GM19328 (cell line): ENCODE measurements around the gene CC2D1B.
"Not testable (repeated sequence)": the region's sequence is repeated elsewhere in the genome, so short reads cannot be mapped to it uniquely, and the experiment has no call there.

ENCODE experiments used
- ATAC-seq: cut with Tn5 transposase; IDR thresholded peaks from one replicate; pipeline ENCODE4 v1.9.1; 2021; ENCODE audit warnings: mild to moderate bottlenecking, moderate library complexity; ENCODE audit not compliant: unreplicated experiment

CC2D1B gene, protein sequence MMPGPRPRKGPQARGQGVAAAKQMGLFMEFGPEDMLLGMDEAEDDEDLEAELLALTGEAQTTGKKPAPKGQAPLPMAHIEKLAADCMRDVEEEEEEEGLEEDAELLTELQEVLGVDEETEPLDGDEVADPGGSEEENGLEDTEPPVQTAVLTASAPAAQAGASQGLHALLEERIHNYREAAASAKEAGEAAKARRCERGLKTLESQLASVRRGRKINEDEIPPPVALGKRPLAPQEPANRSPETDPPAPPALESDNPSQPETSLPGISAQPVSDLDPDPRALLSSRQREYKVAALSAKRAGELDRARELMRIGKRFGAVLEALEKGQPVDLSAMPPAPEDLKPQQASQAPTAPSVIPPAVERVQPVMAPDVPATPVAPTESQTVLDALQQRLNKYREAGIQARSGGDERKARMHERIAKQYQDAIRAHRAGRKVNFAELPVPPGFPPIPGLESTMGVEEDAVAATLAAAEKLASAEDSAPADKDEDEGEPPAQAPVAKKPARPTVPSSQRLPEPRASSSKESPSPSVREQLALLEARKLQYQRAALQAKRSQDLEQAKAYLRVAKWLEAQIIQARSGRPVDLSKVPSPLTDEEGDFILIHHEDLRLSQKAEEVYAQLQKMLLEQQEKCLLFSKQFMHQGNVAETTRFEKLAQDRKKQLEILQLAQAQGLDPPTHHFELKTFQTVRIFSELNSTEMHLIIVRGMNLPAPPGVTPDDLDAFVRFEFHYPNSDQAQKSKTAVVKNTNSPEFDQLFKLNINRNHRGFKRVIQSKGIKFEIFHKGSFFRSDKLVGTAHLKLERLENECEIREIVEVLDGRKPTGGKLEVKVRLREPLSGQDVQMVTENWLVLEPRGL

DNA sequence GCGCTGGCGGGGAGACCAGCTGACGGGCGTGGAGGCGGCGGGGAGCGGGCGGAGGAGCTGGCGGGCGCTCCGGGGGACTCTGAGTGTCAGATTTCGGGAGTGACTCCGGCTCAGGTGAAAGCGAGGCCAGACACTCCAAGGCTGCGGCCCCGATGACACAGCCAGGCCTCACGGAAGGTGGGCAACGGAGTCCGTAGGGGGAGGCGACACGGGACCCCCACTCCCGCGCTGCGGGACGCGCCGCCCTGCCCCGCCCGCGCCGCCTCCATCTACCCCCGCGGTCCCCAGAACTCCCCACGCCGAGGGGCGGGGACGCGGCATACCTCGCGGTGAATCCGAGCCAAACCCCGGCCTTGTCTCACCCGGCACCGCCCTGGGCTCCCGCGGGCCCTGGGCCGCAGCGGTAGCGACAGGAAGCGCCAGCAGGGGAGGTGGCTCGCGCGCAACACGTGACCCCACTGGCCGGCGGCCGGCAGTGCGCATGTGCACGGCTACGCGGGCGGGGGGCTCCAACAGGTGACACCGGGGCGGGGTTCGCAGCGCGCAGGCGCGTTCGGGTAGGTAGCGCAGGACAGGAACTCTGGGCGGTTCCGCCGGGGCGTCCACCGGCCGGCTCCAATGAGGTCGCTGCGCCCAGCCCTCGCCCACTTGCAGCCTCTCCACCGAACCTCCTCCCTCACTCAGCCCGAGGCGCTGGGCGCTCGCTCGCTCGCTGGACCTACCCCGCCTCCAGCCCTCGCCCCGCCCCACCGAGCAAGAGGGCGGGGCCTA, at the start of gene CC2D1B:
TSS of gene CC2D1B (minus strand) at position 460 of the 771 bp plus-strand sequence. CDS start 1,585 bp downstream, outside the sequence.
- peak; percentile 94 for ATAC-seq

- ATAC-seq: no peak
Observed at GRCh38 chr1:52414942-52415341, 48.9 kb upstream of the CC2D1B start.

DNA sequence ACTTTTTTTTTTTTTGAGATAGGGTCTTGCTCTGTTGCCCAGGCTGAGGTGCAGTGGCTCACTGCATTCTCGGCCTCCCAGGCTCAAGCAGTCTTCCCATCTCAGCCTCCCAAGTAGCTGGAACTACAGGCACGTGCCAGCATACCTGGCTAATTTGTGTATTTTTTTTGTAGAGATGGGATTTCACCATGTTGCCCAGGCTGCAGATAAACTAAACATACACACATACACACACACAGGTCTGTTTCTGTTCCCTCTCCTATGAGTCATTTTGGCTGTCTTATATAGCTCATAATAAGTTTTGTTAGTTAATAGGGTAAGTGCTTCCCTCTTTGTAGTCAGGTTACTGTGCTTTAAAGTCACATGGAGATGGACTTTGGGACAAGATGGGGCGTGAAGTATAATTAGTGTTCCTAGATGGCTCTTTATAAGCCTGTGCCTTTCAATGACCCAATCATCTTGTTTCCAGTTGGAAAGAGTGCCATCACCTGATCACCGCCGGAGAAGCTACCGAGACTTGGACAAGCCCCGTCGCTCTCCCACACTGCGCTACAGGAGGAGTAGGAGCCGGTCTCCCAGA, 47.5 kb upstream of the CC2D1B start:
- no peak for ATAC-seq

GRCh38 chr1:52404975-52405338, 39.0 kb upstream of the CC2D1B start:
- no peak for ATAC-seq

- peak; percentile 85 for ATAC-seq
Observed at GRCh38 chr1:52404116-52404974, 38.3 kb upstream of the CC2D1B start, which contains the start of the genes ORC1 and PRPF38A. ORC1 (minus strand) TSS chr1:52404423; CDS start chr1:52402223, 2,200 bp downstream. PRPF38A (plus strand) TSS chr1:52404602; CDS start chr1:52404750, 148 bp downstream.

DNA sequence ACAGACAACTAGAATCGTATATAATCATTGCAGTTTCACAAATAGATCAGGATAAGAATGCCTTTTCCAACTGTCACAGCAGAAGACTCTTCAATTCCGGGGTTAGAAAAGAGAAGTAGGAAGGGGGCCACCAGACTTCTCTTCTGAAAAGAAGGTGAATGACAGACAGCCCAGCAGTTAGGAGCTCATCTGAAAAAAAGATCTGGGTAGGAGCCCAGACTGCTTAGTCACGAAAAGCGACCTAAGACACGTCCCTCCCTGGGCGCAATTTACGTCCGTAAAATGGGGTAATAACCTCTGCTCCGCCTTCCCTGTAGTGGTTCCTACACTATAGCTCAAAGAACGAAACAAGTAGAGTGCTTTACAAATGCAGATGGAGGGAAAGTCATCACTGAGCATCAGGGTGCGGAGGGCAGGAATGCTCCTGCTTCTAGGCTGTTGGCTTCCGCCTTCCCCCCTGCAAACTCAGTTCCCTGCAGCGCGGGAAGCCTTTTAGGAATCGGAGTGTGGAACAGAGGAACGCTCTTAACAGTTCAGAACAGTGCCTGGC, 37.6 kb upstream of the CC2D1B start:
- peak; percentile 40 for ATAC-seq

DNA sequence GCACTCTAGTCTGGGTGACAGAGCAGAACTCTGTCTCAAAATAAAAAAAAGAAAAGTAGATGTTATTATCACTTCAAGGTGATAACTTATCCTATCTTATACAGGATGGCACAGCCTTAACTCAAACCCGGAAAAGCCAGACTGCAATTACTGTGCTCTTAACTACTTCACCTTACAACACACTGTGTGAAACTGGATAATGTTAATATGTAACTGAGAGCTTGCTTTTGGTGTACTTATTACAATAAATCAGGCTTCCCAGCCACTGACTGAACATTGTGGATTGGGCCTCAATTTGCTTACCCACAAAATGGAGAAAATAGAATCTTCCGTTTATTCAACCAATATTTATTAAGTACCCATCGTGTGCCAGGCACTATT, 36.8 kb upstream of the CC2D1B start:
- ATAC-seq: no peak

GRCh38 chr1:52400131-52400530, 34.1 kb upstream of the CC2D1B start:
- ATAC-seq: no peak

DNA sequence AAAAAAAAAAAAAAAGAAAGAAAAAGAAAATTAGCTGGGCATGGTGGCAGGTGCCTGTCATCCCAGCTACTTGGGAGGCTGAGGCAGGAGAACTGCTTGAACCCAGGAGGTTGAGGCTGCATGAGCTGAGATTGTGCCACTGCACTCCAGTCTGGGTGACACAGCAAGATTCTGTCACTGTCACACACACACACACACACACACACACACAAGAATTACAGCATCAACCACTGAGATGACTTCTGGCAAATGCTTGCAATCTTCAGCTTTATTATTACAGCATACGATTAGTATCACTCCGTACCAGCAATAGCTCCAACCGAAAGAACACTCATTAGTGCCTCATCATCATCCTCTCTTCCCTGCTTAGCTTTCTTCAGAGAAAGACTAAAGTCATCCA, 33.6 kb upstream of the CC2D1B start:
- ATAC-seq: no peak

DNA sequence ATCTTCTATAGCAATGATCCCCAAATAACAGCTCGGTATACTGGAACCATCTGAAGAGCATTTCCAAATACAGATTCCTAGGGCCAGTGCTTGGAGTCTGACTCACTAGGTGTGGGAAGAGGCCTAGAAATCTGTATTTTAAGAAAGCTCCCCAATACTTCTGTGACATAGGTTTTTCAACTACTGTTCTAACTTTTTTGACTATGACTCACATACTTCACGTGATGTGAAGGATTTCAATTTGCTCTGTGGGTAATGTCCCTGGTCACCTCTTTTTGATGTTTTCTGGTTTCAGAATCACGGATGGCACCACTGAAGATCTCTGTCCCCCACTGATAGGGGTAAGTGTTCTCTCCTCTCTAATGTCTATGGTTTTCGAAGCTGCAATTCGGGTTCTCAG, 27.2 kb upstream of the CC2D1B start:
- no peak for ATAC-seq

- no peak for ATAC-seq
Observed at GRCh38 chr1:52386458-52386857, 20.5 kb upstream of the CC2D1B start.

DNA sequence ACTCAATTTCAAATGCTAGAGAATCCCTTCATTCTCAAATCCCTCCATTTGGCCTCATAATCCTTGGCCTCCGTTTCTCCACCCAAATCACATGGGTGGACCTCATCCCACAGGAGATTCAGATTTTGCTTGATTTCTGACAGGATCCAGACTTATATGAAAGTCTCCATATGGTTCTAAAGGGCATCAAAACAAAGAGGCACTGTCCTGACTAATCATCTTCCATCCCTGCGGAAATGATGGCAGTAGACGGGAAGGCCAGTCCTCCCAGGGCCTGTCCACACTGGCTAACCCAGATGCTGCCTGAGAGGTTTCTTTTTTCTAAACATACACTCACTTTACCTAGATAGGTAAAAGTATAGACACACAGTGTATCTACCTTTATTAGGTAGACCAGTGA, 19.4 kb upstream of the CC2D1B start:
- ATAC-seq: no peak

DNA sequence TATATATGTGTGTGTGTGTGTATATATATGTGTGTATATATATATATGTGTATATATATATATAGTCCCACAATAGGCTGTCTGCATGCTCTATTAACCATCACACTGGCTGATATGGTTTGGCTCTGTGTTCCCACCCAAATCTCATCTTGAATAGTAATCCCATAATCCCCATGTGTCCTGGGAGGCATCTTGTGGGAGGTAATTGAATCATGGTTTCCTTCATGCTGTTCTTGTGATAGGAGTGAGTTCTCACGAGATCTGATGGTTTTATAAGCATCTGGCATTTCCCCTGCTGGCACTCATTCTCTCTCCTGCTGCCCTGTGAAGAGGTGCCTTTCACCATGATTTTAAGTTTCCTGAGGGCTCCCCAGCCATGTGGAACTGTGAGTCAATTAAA, 3.8 kb upstream of the CC2D1B start:
- not testable (repeated sequence) for ATAC-seq

DNA sequence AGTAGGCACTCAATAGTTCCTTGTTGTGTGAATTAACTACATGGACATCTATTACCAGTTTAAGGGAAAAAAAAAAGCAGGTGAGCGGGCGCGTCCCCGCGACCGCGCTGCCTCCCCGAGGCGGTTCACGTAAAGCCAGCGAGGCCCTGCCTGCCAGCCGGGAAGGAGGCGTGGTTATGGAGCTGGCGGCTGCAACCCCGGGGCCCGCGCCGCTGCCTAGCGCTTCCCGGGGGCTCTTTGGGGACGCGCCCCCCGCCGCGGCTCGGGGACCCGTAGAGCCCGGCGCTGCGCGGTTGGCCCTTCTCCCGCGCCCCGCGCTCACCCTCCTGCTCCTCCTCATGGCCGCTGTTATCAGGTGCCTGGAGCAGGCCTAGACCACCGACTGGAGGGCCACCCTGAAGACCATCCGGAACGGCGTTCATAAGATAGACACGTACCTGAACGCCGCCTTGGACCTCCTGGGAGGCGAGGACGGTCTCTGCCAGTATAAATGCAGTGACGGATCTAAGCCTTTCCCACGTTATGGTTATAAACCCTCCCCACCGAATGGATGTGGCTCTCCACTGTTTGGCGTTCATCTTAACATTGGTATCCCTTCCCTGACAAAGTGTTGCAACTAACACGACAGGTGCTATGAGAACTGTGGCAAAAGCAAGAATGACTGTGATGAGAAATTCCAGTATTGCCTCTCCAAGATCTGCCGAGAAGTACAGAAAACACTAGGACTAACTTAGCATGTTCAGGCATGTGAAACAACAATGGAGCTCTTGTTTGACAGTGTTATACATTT, 2.6 kb upstream of the CC2D1B start:
- no peak for ATAC-seq

- ATAC-seq: no peak
Observed at GRCh38 chr1:52367272-52367671, 1.3 kb upstream of the CC2D1B start.

GRCh38 chr1:52366517-52366827, 467 bp upstream of the CC2D1B start:
- no peak for ATAC-seq

DNA sequence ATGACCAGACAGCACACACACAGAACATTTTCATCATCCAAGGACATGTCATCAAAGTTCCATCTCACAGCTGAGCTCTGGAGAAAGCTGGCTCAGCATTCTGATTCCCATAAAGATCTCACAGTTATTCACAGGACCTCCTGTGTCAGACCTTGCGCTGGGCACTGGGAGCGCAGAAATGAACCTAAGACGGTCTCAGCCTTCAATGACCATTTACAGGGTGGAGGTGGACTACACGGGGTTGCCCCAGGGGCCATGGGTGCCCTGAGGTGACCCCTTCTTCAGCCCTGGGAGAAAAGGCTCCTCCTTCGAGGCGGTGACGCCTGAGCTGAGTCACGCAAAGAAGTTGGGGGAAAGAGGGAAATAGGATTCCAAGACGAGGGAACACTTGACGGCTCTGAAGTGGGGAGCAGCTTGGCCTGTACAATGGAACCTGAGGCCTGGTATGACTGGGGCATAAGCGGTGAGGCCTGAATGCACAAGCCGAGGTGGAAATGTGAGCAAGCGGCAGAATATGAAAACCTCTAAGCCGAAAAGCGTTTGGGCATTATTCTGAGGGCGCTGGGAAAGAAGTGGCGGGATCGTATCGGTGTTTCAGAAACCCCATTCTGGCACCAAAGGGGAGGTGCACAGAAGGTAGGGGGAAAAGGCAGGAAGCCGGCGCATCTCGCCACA, 797 bp downstream of the CC2D1B start:
- ATAC-seq: no peak

- no peak for ATAC-seq
Observed at GRCh38 chr1:52364235-52364839, 1.7 kb downstream of the CC2D1B start.
